DOHH2 (cell line): ENCODE data around the gene MTFMT.

ENCODE experiments used
- H3F3A ChIP-seq: fragments of 200-600 bp; sonication (generic), shearing (Covaris generic); 2 replicates; pipeline ENCODE4 v1.6.0; 2016; ENCODE audit warnings: antibody characterized with exemption, mild to moderate bottlenecking; ENCODE audit not compliant: control insufficient read depth, insufficient read depth
- H3K27ac ChIP-seq: fragments of 200-600 bp; sonication (generic); 2 replicates; pipeline ENCODE4 v1.5.1; 2014; ENCODE audit warnings: low read depth, mild to moderate bottlenecking, low read length, moderate library complexity
- H3K27me3 ChIP-seq: fragments of 200-600 bp; sonication (generic); 2 replicates; pipeline ENCODE4 v1.6.1; 2014; ENCODE audit warnings: mild to moderate bottlenecking, low read length, mixed read lengths; ENCODE audit not compliant: control insufficient read depth
- H3K36me3 ChIP-seq: fragments of 200-600 bp; sonication (generic); 2 replicates; pipeline ENCODE4 v1.6.1; 2014; ENCODE audit warnings: mild to moderate bottlenecking, low read length, moderate library complexity, mixed read lengths; ENCODE audit not compliant: control insufficient read depth
- H3K4me1 ChIP-seq: fragments of 200-600 bp; sonication (generic); 2 replicates; pipeline ENCODE4 v1.6.1; 2014; ENCODE audit warnings: mild to moderate bottlenecking, low read length, mixed read lengths; ENCODE audit not compliant: control insufficient read depth
- H3K4me2 ChIP-seq: fragments of 200-600 bp; sonication (generic); 2 replicates; pipeline ENCODE4 v1.6.0; 2014; ENCODE audit warnings: mild to moderate bottlenecking, low read length, moderate library complexity
- H3K4me3 ChIP-seq: fragments of 200-600 bp; sonication (generic); 2 replicates; pipeline ENCODE4 v1.5.1; 2014; ENCODE audit warnings: mild to moderate bottlenecking, low read length, mixed read lengths
- H3K79me2 ChIP-seq: fragments of 200-600 bp; sonication (generic); 2 replicates; pipeline ENCODE4 v1.6.1; 2014; ENCODE audit warnings: mild to moderate bottlenecking, low read length, mixed read lengths; ENCODE audit not compliant: control insufficient read depth
- H3K9me2 ChIP-seq: fragments of 200-600 bp; sonication (generic); replicated peaks from 2 replicates; pipeline ENCODE4 v1.6.1; 2014; ENCODE audit warnings: mild to moderate bottlenecking, low read length, mixed read lengths; ENCODE audit not compliant: control insufficient read depth
- H3K9me3 ChIP-seq: fragments of 200-600 bp; sonication (generic); 2 replicates; pipeline ENCODE4 v1.6.1; 2014; ENCODE audit warnings: antibody characterized with exemption, low read length, mixed read lengths; ENCODE audit not compliant: control insufficient read depth, insufficient read depth
- H4K20me1 ChIP-seq: fragments of 200-600 bp; sonication (generic); 2 replicates; pipeline ENCODE4 v1.6.0; 2014; ENCODE audit warnings: low read depth, mild to moderate bottlenecking, antibody characterized with exemption, low read length, moderate library complexity; ENCODE audit not compliant: control insufficient read depth, insufficient read depth
- CTCF ChIP-seq: fragments of 200-600 bp; sonication (generic); IDR thresholded peaks from one replicate; pipeline ENCODE4 v1.5.1; 2014; ENCODE audit warnings: antibody characterized with exemption, mild to moderate bottlenecking, low read depth, low read length; ENCODE audit not compliant: poor library complexity, severe bottlenecking
- EZH2phosphoT487 ChIP-seq: fragments of 200-600 bp; sonication (generic); IDR thresholded peaks from 2 replicates; pipeline ENCODE4 v1.6.1; 2017; ENCODE audit warnings: borderline replicate concordance, mild to moderate bottlenecking, antibody characterized with exemption, low read length, moderate library complexity, mixed read lengths

Gene MTFMT

GRCh38 chr15:64954395-64954794, 75.0 kb downstream of the MTFMT start:
- H3K36me3 ChIP-seq = peaks cover 8% of the 10 kb centered on the region
- no peak overlapping the region for H3K27ac ChIP-seq
- H3F3A ChIP-seq = peaks cover 23% of the 10 kb centered on the region
- no peak overlapping the region for H3K4me3 ChIP-seq
- H3K79me2 ChIP-seq = no peaks in the 10 kb centered on the region
- no peaks in the 10 kb centered on the region for H3K9me2 ChIP-seq
- no peak overlapping the region for H3K4me2 ChIP-seq
- no peaks in the 10 kb centered on the region for H3K4me1 ChIP-seq
- no peaks in the 10 kb centered on the region for H4K20me1 ChIP-seq
- H3K9me3 ChIP-seq = no peaks in the 10 kb centered on the region
- H3K27me3 ChIP-seq = no peaks in the 10 kb centered on the region
- TF ChIP-seq CTCF = no peak

- H3K27ac ChIP-seq = no peak overlapping the region
- TF ChIP-seq CTCF (no peak), EZH2phosphoT487 (no peak)
- no peak overlapping the region for H3K4me3 ChIP-seq
- no peaks in the 10 kb centered on the region for H3K27me3 ChIP-seq
- H3K36me3 ChIP-seq = peaks cover 6% of the 10 kb centered on the region
- no peaks in the 10 kb centered on the region for H4K20me1 ChIP-seq
- no peak overlapping the region for H3K4me2 ChIP-seq
- no peaks in the 10 kb centered on the region for H3K79me2 ChIP-seq
- H3K9me3 ChIP-seq = no peaks in the 10 kb centered on the region
- peaks cover 23% of the 10 kb centered on the region for H3F3A ChIP-seq
- no peaks in the 10 kb centered on the region for H3K9me2 ChIP-seq
- H3K4me1 ChIP-seq = no peaks in the 10 kb centered on the region
Measured at GRCh38 chr15:64951777-64952418, 77.5 kb downstream of the MTFMT start.
